ENCODE results near the gene ZEB2. TPM values are rescaled to one million over a fixed set of nuclear protein-coding genes. Genes with fewer than 3 reads are reported as not detected.

ZEB2 gene
- total RNA-seq, 1 donor from 2014 or later, result 88.5 TPM

- peaks cover 39% of the 10 kb centered on the region for H3K27me3 Mint-ChIP-seq
- peaks cover 15% of the 10 kb centered on the region for H3K36me3 Mint-ChIP-seq
- peaks cover 11% of the 10 kb centered on the region for H3K4me1 Mint-ChIP-seq (ENCODE audit: unreplicated experiment)
- peaks cover 8% of the 10 kb centered on the region for H3K9me3 Mint-ChIP-seq
- TF ChIP-seq, protein P1, sequence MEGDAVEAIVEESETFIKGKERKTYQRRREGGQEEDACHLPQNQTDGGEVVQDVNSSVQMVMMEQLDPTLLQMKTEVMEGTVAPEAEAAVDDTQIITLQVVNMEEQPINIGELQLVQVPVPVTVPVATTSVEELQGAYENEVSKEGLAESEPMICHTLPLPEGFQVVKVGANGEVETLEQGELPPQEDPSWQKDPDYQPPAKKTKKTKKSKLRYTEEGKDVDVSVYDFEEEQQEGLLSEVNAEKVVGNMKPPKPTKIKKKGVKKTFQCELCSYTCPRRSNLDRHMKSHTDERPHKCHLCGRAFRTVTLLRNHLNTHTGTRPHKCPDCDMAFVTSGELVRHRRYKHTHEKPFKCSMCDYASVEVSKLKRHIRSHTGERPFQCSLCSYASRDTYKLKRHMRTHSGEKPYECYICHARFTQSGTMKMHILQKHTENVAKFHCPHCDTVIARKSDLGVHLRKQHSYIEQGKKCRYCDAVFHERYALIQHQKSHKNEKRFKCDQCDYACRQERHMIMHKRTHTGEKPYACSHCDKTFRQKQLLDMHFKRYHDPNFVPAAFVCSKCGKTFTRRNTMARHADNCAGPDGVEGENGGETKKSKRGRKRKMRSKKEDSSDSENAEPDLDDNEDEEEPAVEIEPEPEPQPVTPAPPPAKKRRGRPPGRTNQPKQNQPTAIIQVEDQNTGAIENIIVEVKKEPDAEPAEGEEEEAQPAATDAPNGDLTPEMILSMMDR (conservative IDR thresholded peaks at IDR 0.05), result no peak
- no peak overlapping the region for H3K4me3 Mint-ChIP-seq
- H3K27ac Mint-ChIP-seq, result no peak overlapping the region
- DNase-seq (ENCODE audit: extremely low spot score, unreplicated experiment), result no peak
Measured at GRCh38 chr2:144490017-144490416, 29.9 kb downstream of the ZEB2 start.

DNA sequence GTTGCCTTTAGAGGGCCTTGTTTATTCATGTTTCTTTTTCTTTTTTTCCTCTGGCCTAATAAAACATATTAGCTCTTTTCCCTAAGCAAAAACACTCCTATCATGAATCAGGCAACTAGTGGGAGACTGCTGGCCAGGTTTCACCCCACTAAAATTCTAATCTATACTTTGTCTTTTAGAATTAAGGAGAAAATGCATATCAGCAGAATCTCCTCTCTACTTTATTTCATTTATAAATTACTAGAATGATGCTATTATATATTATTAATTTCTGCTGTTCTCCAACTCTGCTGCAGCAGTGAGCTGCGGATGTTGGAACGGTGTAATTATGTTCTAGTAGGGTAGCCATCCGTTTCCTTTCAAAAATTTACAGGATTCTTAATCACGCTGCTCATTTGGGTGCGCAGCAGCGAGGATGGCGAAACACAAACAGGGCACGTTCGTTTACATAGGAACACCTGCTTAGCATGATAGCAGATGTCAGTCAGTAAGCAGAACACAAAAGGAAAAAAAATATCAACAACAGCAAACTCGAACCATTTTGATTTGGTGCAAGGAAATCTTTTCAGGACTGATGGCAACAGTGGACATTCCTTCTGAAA, 30.5 kb downstream of the ZEB2 start:
- H3K4me1 Mint-ChIP-seq (ENCODE audit: unreplicated experiment), result peaks cover 7% of the 10 kb centered on the region
- peaks cover 39% of the 10 kb centered on the region for H3K27me3 Mint-ChIP-seq
- peaks cover 8% of the 10 kb centered on the region for H3K9me3 Mint-ChIP-seq
- peaks cover 12% of the 10 kb centered on the region for H3K36me3 Mint-ChIP-seq
- no peak overlapping the region for H3K27ac Mint-ChIP-seq
- TF ChIP-seq, protein P1 (conservative IDR thresholded peaks at IDR 0.05), result no peak
- no peak overlapping the region for H3K4me3 Mint-ChIP-seq
- no peak for DNase-seq (ENCODE audit: extremely low spot score, unreplicated experiment)

GRCh38 chr2:144484201-144484948, 35.5 kb downstream of the ZEB2 start:
- TF ChIP-seq, protein P1 (conservative IDR thresholded peaks at IDR 0.05), result no peak
- H3K27ac Mint-ChIP-seq, result no peak overlapping the region
- H3K4me1 Mint-ChIP-seq (ENCODE audit: unreplicated experiment), result peaks cover 19% of the 10 kb centered on the region
- peaks cover 38% of the 10 kb centered on the region for H3K27me3 Mint-ChIP-seq
- DNase-seq (ENCODE audit: extremely low spot score, unreplicated experiment), result no peak
- H3K36me3 Mint-ChIP-seq, result peaks cover 12% of the 10 kb centered on the region
- H3K4me3 Mint-ChIP-seq, result no peak overlapping the region
- H3K9me3 Mint-ChIP-seq, result no peaks in the 10 kb centered on the region

GRCh38 chr2:144481666-144482065, 38.3 kb downstream of the ZEB2 start:
- H3K27ac Mint-ChIP-seq, result no peak overlapping the region
- TF ChIP-seq, protein P1 (conservative IDR thresholded peaks at IDR 0.05), result no peak
- no peaks in the 10 kb centered on the region for H3K9me3 Mint-ChIP-seq
- H3K4me3 Mint-ChIP-seq, result no peak overlapping the region
- DNase-seq (ENCODE audit: extremely low spot score, unreplicated experiment), result no peak
- peaks cover 12% of the 10 kb centered on the region for H3K36me3 Mint-ChIP-seq
- H3K27me3 Mint-ChIP-seq, result peaks cover 35% of the 10 kb centered on the region
- H3K4me1 Mint-ChIP-seq (ENCODE audit: unreplicated experiment), result peaks cover 20% of the 10 kb centered on the region

DNA sequence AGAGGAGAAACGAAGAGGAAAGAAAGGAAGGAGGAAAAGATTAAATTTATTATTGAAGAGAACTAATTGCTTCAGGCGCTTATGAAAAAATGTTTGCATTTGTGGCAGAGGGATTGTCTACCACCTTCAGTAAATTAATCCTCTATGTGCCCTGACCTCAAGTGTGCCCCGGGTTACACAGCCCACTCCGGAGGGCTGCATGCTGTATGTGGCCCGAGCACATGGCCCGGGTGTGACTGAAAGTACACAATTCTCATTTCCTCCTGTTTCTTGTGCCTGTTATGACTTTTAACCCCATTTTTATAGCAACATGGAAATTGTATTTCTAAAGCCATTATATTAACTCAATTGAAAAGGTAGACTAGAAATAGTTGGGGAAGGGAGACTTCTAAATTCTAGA, 38.8 kb downstream of the ZEB2 start:
- TF ChIP-seq, protein P1 (conservative IDR thresholded peaks at IDR 0.05), result no peak
- no peaks in the 10 kb centered on the region for H3K9me3 Mint-ChIP-seq
- H3K4me3 Mint-ChIP-seq, result no peak overlapping the region
- peaks cover 23% of the 10 kb centered on the region for H3K4me1 Mint-ChIP-seq (ENCODE audit: unreplicated experiment)
- H3K27me3 Mint-ChIP-seq, result peaks cover 40% of the 10 kb centered on the region
- DNase-seq (ENCODE audit: extremely low spot score, unreplicated experiment), result no peak
- no peak overlapping the region for H3K27ac Mint-ChIP-seq
- H3K36me3 Mint-ChIP-seq, result peaks cover 12% of the 10 kb centered on the region

Measured in type B pancreatic cell (in vitro differentiated cells).